ENCODE measurements around the gene SINHCAF.

Gene SINHCAF

GRCh38 chr12:31323391-31324115, 2.4 kb downstream of the SINHCAF start:
- Histone ChIP-seq H3K4me1 (ENCODE audit: insufficient read depth, low read length, severe bottlenecking) (peaks cover 57% of the 10 kb centered on the region), H3K79me2 (ENCODE audit: insufficient read depth, low read length) (peaks cover 73% of the 10 kb centered on the region), H3K4me2 (ENCODE audit: low read length) (peak overlapping the region; percentile 94), H3K9me2 (ENCODE audit: low read depth, low read length) (no peaks in the 10 kb centered on the region), H2AFZ (ENCODE audit: low read length) (no peak overlapping the region), H3K36me3 (ENCODE audit: insufficient read depth, low read length) (peaks cover 3% of the 10 kb centered on the region; the same call in 1 of the 2 replicates), H3K4me3 (ENCODE audit: low read depth, low read length, poor library complexity, severe bottlenecking) (peak overlapping the region; percentile 83), H3K9me3 (ENCODE audit: low read length) (no peaks in the 10 kb centered on the region), H4K20me1 (ENCODE audit: insufficient read depth, low read length) (no peaks in the 10 kb centered on the region), H3K9ac (ENCODE audit: low read length) (peak overlapping the region; percentile 90), H3K27ac (ENCODE audit: low read depth, low read length, poor library complexity, severe bottlenecking) (peak overlapping the region; percentile 73), H3K27me3 (ENCODE audit: insufficient read depth, low read length) (no peaks in the 10 kb centered on the region), H3F3A (ENCODE audit: insufficient read depth, low read length) (peaks cover 3% of the 10 kb centered on the region)
- TF ChIP-seq CTCF (IDR thresholded peaks at IDR 0.05; ENCODE audit: low read length) (no peak), EZH2 (IDR thresholded peaks at IDR 0.05; ENCODE audit: borderline replicate concordance, low read length) (no peak)

- Histone ChIP-seq H3K27ac (ENCODE audit: low read depth, low read length, poor library complexity, severe bottlenecking) (peak overlapping the region; percentile 73), H3K4me3 (ENCODE audit: low read depth, low read length, poor library complexity, severe bottlenecking) (peak overlapping the region; percentile 83), H3K4me1 (ENCODE audit: insufficient read depth, low read length, severe bottlenecking) (peaks cover 65% of the 10 kb centered on the region), H3K27me3 (ENCODE audit: insufficient read depth, low read length) (no peaks in the 10 kb centered on the region), H3K79me2 (ENCODE audit: insufficient read depth, low read length) (peaks cover 80% of the 10 kb centered on the region), H3F3A (ENCODE audit: insufficient read depth, low read length) (peaks cover 3% of the 10 kb centered on the region), H2AFZ (ENCODE audit: low read length) (no peak overlapping the region), H3K9ac (ENCODE audit: low read length) (peak overlapping the region; percentile 90), H3K9me3 (ENCODE audit: low read length) (no peaks in the 10 kb centered on the region), H3K4me2 (ENCODE audit: low read length) (peak overlapping the region; percentile 94), H3K36me3 (ENCODE audit: insufficient read depth, low read length) (peaks cover 3% of the 10 kb centered on the region; the same call in 1 of the 2 replicates), H3K9me2 (ENCODE audit: low read depth, low read length) (no peaks in the 10 kb centered on the region), H4K20me1 (ENCODE audit: insufficient read depth, low read length) (no peaks in the 10 kb centered on the region)
- TF ChIP-seq EZH2 (IDR thresholded peaks at IDR 0.05; ENCODE audit: borderline replicate concordance, low read length) = no peak
- TF ChIP-seq CTCF (IDR thresholded peaks at IDR 0.05; ENCODE audit: low read length) = no peak
Observed at GRCh38 chr12:31322801-31323207, 3.1 kb downstream of the SINHCAF start.

GRCh38 chr12:31321897-31322228, 4.1 kb downstream of the SINHCAF start:
- no peaks in the 10 kb centered on the region for H3K9me2 ChIP-seq (ENCODE audit: low read depth, low read length)
- no peaks in the 10 kb centered on the region for H3K27me3 ChIP-seq (ENCODE audit: insufficient read depth, low read length)
- peak overlapping the region; percentile 83 for H3K4me3 ChIP-seq (ENCODE audit: low read depth, low read length, poor library complexity, severe bottlenecking)
- peaks cover 3% of the 10 kb centered on the region; the same call in 1 of the 2 replicates for H3K36me3 ChIP-seq (ENCODE audit: insufficient read depth, low read length)
- no peaks in the 10 kb centered on the region for H4K20me1 ChIP-seq (ENCODE audit: insufficient read depth, low read length)
- no peak overlapping the region for H2AFZ ChIP-seq (ENCODE audit: low read length)
- H3K9me3 ChIP-seq (ENCODE audit: low read length) = no peaks in the 10 kb centered on the region
- peak overlapping the region; percentile 90; the same call in 1 of the 2 replicates for H3K9ac ChIP-seq (ENCODE audit: low read length)
- peaks cover 3% of the 10 kb centered on the region for H3F3A ChIP-seq (ENCODE audit: insufficient read depth, low read length)
- H3K79me2 ChIP-seq (ENCODE audit: insufficient read depth, low read length) = peaks cover 90% of the 10 kb centered on the region
- peak overlapping the region; percentile 73 for H3K27ac ChIP-seq (ENCODE audit: low read depth, low read length, poor library complexity, severe bottlenecking)
- peaks cover 70% of the 10 kb centered on the region for H3K4me1 ChIP-seq (ENCODE audit: insufficient read depth, low read length, severe bottlenecking)
- peak overlapping the region; percentile 94 for H3K4me2 ChIP-seq (ENCODE audit: low read length)
- no peak for TF ChIP-seq CTCF (IDR thresholded peaks at IDR 0.05; ENCODE audit: low read length)
- TF ChIP-seq EZH2 (IDR thresholded peaks at IDR 0.05; ENCODE audit: borderline replicate concordance, low read length) = no peak
